NCI-H1417 (cell line): ENCODE results near the gene A2ML1.
"Not testable (repeated sequence)": the region's sequence is repeated elsewhere in the genome, so short reads cannot be mapped to it uniquely, and the experiment has no call there.

Source experiments
- DNase-seq, 3 experiments: peaks; one replicate each; lab custom pipeline; 2025; lab: John Stamatoyannopoulos, UW

The A2ML1 gene

GRCh38 chr12:8822298-8822697, at the start of gene A2ML1:
Gene A2ML1, plus strand, starts transcription at chr12:8822621. Its CDS starts 31 bp downstream, at chr12:8822652.
- no peak for DNase-seq

GRCh38 chr12:8773461-8773860, 49.0 kb upstream of the A2ML1 start:
- peak in 1 of 3 experiments; percentile 1 for DNase-seq

- DNase-seq: no peak
Observed at GRCh38 chr12:8779281-8779680, 43.1 kb upstream of the A2ML1 start.

- DNase-seq: no peak
Observed at GRCh38 chr12:8779862-8780261, 42.6 kb upstream of the A2ML1 start.

GRCh38 chr12:8780389-8780788, 42.0 kb upstream of the A2ML1 start:
- DNase-seq: peak in 2 of 3 experiments; percentile 2 to 36

- DNase-seq: no peak
Observed at GRCh38 chr12:8781381-8782127, 40.9 kb upstream of the A2ML1 start.

GRCh38 chr12:8784290-8784888, 38.0 kb upstream of the A2ML1 start:
- DNase-seq: no peak

- no peak for DNase-seq
Observed at GRCh38 chr12:8785499-8785898, 36.9 kb upstream of the A2ML1 start.

- not testable (repeated sequence) for DNase-seq
Observed at GRCh38 chr12:8787206-8787605, 35.2 kb upstream of the A2ML1 start.

- not testable (repeated sequence) for DNase-seq
Observed at GRCh38 chr12:8788706-8789105, 33.7 kb upstream of the A2ML1 start.

- DNase-seq: not testable (repeated sequence)
Observed at GRCh38 chr12:8789341-8790013, 32.9 kb upstream of the A2ML1 start.

GRCh38 chr12:8793226-8793625, 29.2 kb upstream of the A2ML1 start:
- not testable (repeated sequence) for DNase-seq

GRCh38 chr12:8794611-8795010, 27.8 kb upstream of the A2ML1 start:
- DNase-seq: not testable (repeated sequence)

- no peak for DNase-seq
Observed at GRCh38 chr12:8796831-8797626, 25.4 kb upstream of the A2ML1 start.

GRCh38 chr12:8801213-8801612, 21.2 kb upstream of the A2ML1 start:
- not testable (repeated sequence) for DNase-seq

- not testable (repeated sequence) for DNase-seq
Observed at GRCh38 chr12:8804833-8805232, 17.6 kb upstream of the A2ML1 start.

- DNase-seq: not testable (repeated sequence)
Observed at GRCh38 chr12:8805487-8805886, 16.9 kb upstream of the A2ML1 start.

GRCh38 chr12:8807084-8807483, 15.3 kb upstream of the A2ML1 start:
- DNase-seq: not testable (repeated sequence)

GRCh38 chr12:8810112-8810511, 12.3 kb upstream of the A2ML1 start:
- not testable (repeated sequence) for DNase-seq

GRCh38 chr12:8813572-8814357, 8.7 kb upstream of the A2ML1 start:
- no peak for DNase-seq

GRCh38 chr12:8816448-8817050, 5.9 kb upstream of the A2ML1 start:
- no peak for DNase-seq
